Measurements from ENCODE around the gene SERPINA1.

Gene SERPINA1

DNA sequence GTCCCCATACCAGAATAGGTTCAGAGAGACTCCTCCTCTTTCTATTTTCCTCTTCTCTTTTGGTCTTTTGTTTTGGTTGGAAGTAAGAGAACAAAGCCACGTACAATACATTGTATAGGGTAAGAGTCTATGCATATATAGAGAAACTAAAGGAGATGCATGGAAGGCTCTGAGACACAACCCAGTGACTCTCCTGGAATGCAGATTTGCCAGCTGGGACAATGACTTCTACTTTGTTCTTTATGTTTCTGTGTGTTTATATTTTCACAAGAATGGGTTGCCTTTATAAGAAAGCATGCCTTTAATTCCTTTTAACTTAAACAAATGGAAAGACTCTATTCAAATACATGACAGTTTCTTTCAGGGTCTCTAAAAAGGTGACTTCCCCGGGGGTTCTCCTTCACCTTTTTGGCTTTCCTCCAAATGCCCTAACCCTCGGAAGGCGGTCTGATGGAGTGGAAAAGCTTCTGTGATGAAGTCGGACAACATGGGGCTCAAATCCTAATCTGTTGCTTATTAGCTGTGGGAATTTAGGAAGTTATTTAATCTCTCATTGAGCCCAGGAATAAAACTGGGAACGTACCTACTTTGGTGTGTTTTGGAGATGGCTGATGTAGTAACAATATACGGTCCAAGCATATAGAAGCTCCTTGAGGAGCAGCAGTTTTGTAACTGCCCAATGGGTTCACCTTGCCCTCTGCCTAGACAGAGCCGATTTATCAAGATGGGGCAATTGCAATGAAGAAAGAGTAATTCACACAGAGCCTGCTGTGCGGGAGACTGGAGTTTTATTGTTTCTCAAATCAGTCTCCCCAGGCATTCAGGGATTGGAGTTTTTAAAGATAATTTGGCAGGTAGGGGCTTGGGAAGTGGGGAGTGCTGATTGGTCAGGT, 9.1 kb upstream of the SERPINA1 start:
- DNase-seq, result no peak

DNA sequence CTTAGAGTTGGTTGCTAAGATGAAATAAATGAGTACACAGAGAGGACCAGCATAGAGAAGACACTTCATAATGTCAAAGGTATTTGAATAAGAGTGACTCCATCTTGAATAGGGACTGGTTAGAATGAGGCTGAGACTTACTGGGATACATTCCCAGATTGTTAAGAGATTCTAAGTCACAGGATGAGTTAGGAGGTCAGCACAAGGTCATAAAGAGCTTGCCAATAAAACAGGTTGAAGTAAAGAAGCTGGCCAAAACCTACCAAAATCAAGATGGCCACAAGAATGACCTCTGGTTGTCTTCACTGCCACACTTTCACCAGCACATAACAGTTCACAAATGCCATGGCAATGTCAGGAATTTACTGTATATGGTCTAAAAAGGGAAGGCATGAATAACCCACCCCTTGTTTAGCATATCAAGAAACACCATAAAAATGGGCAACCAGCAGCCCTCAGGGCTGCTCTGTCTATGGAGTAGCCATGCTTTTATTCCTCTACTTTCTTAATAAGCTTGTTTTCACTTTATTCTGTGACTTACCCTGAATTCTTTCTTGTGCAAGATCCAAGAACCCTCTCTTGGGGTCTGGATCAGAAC, 8.3 kb upstream of the SERPINA1 start:
- no peak for DNase-seq

DNA sequence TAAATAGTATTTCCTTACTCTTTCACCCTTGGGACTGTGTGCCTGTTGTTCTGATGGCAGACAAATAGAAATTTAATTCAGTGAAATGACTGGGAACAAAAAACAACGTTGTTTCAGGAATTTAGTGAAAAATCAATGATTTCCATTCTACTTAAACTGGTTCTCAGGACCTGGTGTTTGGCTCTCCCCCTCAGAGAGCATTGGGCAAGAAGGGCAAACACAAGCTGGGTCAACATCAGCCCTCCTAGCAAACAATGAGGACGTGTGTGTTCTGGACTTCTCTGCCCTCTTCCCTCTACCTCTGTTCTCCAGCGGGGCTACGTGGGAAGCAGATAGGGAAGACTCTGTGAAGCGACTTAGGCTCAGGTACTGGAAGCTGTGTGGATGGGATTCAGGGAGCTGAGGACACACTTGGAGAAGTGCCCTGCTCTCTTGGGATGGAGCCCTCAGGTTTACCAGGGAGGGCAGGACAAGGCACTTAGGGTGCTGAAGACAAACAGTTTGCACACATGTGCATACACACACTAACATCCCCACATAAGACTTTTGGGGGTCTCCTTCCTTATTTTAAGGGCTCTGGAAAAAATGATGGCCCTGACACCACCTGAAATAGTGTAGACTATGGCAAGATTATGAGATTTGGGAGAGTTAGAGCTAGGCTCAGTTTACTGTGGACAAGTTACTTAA, 7.6 kb upstream of the SERPINA1 start:
- no peak for DNase-seq

DNA sequence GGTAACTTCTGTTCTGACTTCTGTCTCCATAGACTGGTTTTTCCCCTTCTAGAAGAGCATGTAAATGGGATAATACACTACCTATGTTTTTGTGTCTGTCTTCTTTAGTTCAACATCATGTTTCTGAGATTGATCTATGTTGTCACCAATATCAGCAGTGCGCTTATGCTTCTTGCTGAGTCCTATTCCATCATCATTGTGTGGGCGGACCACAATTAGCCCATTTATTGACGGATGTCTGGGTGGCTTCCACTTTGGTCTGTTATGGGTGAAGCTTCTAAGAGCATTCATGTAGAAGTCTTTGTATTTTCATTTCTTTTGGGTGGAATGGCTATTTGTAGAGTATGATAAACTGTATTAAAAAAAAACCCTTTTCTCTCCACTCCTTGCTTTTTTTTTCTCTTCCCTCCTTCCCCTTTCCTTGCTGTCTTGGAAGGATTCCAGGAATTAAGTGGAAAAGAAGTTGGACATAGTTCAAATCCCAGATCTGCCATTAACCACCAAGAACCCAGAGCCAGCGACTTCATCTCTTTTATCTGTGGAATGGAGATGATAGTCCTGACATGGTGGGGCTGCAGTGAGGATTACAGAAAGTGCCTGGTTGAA, 7.0 kb upstream of the SERPINA1 start:
- DNase-seq, result no peak

DNA sequence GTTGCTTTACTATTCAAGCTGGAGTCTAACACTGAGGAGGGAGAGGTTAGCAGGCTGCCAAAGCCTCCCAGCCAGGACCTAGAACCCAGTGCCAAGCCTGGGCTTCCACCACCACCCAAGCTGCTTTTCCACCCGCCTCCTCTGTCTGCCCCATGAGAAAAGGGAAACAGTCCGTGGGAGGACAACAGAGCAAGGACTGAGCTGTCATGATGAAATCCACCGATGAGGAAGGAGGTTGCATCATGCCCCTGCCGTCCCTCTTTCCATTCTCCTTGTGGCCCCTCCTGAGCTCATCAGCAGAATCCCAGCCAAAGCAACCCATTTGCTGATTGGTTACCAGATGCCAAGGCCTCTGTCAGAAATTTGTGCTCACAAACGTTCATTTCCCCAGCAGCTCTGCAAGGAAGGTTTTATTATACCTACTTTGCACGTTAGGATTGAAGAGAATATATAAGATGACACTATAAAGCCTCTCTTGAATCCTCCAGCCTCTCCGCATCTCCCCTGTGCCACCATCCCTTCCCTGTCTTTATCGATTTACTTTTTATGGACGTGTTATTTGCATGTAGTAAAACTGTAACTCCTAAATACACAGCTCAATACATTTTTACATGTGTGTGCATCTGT, 6.3 kb upstream of the SERPINA1 start:
- DNase-seq, result no peak

DNA sequence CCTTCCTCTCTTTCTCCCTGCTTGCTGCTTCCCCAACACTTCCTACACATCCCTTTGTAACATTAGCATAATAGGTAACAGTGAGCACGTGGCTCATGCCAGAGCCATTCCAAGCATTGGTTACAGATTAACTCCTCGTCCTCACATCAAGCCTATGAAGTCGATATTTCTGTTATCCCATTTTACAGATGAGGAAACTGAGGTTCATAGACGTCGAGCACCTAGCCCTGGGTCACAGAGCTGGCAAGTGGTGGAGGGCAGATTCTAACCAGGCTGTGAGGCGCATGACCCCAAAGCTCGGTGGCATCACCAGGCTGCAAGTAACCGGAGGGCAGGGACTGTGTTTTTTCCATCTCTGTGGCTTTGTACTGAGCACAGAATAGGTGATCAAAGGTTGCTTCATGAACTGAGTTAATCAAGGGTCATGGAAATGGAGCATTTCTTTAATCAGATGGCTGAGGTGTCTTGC, 5.7 kb upstream of the SERPINA1 start:
- no peak for DNase-seq

DNA sequence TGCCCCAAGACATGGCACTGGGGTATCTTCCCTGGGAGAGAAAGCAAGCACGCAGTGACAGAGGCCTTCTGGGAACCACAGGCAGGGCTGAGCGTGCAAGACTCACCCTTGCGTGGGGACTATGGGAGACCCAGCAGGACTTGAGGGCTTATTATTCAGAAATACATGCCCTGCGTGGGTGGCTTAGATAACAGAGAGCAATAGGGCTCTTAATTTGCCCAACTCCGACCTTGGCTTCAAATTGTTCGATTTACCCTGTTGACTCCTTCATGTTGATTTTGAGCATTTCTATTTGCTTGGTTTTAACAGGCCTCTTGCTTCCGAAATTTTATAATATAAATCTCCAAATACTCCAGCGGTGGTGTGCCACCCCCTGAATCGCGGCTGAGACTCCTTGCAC, 5.1 kb upstream of the SERPINA1 start:
- DNase-seq, result no peak

DNA sequence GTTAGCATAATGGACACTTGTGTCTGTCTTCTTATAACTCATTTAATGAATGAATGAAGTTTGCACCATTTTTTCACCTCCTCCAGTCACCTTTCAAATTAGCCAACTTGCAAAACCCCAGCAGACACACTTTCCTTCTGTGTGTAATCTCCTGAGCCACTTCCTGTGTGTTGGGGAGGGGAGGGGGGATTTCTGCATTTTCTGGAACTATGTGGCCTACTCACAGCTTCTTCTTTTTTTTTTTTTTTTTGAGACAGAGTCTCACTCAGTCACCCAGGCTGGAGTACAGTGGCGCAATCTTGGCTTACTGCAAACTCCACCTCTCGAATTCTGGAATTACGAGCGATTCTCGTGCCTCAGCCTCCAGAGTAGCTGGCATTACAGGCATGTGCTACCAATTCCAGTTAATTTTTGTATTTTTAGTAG, 4.1 kb upstream of the SERPINA1 start:
- DNase-seq, result no peak

DNA sequence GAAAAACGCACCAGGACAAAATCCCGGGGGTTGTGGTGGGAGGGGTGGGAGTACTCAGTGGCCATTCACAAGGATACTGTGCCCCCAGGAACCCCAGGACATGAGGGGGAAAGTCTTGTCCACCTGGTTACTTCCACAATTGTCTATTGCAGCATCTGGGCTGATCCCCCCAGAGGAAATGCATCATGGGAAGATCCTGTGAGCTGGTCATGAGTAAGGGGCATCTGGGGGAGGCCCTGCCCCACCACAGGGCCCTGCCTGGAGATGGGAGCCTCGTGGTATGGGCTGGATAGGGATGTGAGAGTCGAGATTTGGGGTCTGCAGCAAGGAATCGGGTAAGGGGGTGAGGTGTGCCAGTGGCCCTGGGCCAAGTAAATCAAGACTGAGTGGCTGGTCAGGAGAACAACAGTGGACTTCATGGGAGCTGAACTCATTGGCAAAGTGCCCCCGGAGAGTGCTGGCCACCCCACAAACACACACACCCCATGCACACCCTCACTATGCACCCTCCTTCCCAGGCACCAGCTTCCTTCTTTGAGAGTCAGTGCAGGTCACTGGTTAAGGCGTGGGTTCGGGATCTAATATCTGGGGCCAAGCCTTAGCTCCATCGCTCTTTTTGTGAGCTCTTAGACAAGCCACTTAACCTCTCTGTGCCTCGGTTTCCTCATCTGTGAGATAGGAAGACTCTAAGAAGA, 3.0 kb upstream of the SERPINA1 start:
- no peak for DNase-seq

DNA sequence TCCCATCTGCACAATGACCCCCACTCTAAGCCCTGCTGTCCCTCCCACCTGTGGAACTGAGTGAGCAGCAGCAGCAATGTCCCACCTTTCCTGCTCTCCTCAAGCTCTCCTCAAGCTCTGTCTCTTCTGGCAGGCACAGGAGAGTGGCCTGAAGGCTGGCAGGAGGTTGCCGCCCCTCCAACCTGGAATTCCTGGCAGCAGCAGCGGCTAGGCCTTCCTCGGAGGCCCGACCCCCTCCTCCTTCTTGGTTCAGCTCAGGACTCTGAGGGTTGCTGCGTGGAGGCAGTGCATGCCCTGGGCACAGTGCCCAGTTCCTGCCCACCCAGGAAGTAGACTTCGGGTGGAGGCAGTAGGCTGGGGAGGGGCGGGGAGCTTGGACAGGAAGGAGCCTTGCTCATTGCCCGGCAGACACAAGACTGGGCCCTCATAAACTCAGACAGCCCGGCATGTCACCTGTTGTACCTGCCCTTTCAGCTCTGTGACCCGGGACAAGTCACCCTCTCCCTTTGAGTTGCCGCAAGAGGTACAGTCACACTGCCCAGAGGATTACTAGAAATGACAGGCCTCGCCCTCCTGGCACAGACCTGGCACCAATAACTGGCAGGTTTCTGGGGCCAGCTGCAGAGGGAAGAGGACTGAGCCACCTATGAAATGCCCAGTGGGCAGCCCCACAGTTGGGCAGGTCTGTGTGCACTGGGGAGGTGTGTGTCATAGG, 2.1 kb upstream of the SERPINA1 start:
- no peak for DNase-seq

DNA sequence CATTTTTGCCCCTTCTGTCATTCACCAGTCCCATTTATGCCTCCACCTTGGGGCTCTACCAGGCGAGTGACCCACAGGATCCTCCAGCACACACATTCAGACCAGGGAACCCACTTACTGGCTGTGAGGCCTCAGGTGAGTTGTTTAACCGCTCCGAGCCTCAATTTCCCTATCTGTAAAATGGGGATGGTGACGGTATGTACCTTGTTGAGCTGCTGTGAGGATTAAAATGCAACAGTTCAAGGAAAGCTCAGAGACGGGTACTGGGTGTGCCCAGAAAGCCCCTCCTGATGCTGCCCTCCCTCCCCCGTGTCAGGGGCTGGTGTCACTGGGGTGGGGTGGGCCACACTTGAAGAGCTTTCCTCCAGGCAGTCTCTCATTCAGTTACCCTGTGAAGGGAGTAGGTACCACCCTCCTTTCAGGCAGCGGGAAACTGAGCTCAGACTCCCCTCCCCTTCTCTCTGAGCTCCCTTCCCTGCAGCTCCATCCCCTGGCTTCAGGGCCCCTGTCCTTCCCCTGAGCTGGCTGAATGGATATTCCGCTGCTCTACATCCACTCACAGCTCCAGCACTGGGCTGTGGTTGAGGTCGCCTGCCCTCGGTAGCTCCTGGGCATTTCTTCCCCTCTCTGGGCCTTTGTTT, 1.4 kb upstream of the SERPINA1 start:
- DNase-seq, result no peak

DNA sequence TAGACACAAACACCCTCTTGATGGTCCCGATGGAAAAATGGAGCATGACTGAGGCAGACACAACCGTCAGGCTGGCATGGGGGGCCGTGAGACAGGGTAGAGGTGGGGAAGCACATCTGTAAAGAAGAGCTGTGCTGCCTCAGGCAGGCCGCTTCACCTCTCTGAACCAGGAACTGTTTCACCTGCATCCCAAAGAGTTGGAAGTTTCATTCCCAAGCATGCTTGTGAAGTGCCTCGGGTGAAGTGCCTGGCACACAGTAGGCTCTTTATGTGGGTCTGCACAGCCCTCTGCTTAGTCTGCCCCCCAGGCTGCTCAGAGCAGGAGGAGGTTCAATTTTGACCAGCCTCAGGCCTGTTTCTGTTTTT, 685 bp upstream of the SERPINA1 start:
- no peak for DNase-seq

DNA sequence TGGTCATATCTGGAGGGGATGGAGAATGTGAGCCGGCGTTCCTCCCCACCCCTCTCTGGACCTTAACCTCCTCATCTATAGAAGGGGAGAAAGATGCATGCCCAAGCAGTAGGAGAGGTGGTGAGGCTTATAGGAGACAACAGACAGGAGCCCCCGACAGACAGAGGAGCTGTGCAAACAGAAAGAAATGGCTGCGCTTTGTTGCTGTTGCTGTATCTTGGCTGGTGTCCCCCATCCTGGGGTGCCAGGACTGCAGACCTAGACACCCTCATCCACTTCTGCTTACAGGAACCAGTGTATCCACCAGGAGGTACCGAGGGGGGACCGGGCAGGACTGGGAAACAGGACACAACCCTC, 397 bp downstream of the SERPINA1 start:
- no peak for DNase-seq

DNA sequence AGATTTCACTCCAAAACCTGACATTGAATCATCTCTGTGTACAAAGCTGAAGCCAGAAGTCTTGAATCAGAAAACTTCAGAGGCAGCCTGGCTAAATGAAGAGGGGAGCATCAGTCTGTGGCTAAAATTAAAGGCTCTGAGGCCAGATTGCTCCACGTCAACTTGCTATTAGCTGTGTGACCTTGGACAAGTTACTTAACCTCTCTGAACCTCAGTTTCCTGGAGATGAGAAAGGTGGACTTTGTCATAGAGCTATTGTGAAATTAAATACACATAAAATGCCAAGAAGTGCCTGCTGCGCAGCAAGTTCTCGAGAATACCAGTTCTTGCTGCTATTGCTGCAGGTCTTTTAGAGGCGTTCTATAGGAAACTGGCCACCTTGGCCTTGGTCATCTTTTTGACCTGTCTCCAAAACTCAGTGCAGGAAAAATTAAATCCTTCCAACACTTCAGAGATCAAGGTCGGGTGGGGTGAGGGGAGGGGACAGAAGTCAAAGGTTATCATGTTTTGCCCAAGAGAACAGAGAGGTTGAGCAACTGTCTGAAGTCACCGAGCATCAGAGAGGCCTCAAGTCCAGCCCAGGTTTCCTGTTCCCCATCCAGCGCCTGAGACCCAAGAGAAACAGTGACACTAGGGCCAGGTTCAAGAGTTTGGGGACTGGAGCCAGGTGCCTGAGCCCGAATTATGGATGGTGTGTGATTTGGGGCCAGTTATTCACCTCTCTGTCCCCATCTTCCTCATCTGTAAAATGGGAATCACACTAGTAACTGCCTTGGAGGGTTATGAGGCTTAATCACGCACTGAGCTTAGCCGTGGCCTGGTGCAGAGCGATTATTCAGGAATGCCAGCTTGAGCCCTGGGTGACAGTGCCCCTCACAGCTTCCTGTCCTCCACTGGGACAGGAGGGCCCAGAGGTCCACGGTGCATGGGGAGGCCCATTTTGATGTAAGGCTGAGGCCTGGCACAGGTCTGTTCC, 1.1 kb downstream of the SERPINA1 start:
- DNase-seq, result no peak

DNA sequence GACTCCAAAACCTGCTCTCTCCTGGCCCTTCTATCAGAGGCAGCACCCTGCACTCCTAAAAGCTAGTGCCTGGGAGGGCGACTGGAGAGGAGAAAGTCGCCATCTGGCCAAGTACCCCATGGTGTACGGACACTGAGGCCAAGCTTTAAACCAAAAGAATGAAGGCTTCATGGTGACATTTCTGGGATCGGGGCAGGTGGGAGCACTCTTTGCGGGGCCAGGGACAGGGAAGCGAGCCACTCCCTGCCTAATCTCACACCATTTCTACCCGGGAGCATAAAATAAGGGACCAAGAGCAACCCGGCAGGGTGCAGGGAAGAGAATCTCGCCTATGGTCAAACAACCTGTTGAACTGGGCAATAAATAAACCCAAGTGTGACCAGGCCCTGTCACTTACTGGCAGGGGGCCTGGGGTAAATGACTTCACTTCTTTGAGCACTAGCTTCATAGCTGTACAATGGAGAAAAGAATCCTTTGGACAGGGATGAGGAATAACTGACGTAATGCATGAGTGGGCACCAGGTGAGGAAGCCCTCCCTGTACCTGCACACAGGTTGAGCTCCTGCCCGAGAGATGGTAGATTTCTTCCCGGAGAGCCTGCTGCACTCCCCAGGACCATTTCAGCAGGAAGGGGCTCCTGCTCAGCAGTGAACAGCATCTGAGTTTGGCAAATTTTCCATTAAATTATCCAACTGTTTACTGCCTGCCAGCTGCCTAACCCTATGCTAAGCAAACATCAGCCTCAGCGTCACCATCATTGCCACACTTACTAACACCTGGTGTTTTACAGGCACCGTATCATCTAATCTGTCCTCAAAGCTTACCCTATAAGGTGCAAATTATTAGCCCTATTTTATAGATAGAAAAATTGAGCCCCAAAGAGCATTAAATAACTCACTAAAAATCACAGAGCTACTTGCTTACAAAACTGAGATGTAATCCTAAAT, 2.0 kb downstream of the SERPINA1 start:
- DNase-seq, result peak; percentile 53

DNA sequence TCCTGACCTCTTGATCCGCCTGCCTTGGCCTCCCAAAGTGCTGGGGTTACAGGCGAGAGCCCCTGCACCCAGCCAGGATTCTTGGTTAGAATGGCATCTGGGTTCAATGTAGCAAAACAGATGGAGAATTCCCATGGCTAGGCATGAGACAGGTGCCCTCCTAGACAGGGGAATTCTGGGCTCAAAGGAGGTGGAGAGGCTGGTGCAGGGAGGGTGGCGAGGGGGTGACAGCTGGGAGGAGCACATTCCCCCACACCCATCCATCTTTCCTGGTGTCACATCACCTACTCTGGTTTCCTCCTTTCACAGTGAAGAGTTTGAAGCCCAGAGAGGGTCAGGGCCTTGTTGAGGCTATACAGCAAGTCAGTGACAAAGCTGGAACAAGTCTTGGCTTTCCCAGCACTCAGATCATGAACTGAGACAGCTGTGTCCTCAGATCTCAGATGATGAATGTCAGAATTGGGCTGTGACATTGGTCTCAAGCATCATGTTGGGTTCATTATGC, 2.8 kb downstream of the SERPINA1 start:
- no peak for DNase-seq

DNA sequence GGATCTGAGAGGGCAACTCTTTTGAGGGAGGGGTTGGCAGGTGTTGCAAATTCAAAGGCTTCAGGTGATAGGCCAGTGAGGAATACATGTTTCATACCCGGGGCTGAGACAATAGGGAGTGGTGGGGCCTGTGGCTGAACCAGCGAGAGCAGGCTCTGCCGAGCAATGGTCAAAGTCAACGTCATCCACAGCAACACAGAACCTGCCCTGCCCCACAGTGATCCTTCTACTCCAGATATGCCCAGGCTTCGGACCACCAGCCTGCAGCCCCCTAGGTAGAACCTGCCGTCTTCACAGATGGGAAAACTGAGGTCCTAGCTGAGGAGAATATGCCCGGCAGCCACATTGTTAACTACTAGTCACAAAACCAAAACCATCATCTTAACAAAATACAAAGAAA, 4.1 kb downstream of the SERPINA1 start:
- DNase-seq, result no peak

DNA sequence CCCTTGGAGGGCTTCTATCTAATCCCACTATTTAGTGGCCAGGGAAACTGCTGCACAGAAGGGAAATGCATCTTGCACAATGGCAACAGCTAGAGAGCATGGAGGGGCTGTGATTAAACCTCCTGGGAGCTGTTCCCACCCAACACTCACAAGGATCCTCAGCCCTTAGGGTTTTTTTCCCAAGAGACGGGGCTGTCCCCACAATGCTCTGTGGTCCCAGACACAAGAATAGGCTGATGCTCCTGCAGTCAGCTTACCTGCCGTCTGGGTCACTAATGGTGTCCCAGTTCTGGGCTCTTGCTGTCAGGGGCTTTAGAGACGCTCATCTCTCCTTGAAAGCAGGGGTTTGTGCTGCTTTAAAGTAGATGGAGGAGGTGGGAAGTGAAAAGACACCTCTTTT, 4.6 kb downstream of the SERPINA1 start:
- no peak for DNase-seq

Data from NCI-H748 treated with DMSO at 0.1 percent for 48 hours (cell line).